Nephron (organoid): ENCODE results near the gene XAB2.

Source experiments
- H3K27ac Mint-ChIP-seq, 3 experiments: 2 replicates each; pipeline ENCODE4 v1.8.0; 2020; ENCODE audit warnings: mixed read lengths in 3 of 3, mild to moderate bottlenecking in 2 of 3, moderate library complexity in 1 of 3
- H3K27me3 Mint-ChIP-seq: 2 replicates; pipeline ENCODE4 v1.8.0; 2021; ENCODE audit warnings: low read depth, mild to moderate bottlenecking, moderate library complexity, mixed read lengths
- H3K36me3 Mint-ChIP-seq: 2 replicates; pipeline ENCODE4 v1.8.0; 2020; ENCODE audit warnings: low read depth, mixed read lengths
- H3K4me1 Mint-ChIP-seq: 2 replicates; pipeline ENCODE4 v1.8.0; 2020; ENCODE audit warnings: mixed read lengths
- H3K4me3 Mint-ChIP-seq, 3 experiments: 2 replicates each; pipeline ENCODE4 v1.8.0; 2020; ENCODE audit warnings: mild to moderate bottlenecking in 3 of 3, mixed read lengths in 3 of 3, moderate library complexity in 2 of 3
- H3K9me3 Mint-ChIP-seq: 2 replicates; pipeline ENCODE4 v1.8.0; 2020; ENCODE audit warnings: mixed read lengths
- CTCF ChIP-seq, 3 experiments: fragments of 200-600 bp; sonication (generic); IDR thresholded peaks; one replicate each; pipeline ENCODE4 v1.5.0; 2021; ENCODE audit warnings: antibody characterized with exemption in 3 of 3; ENCODE audit not compliant: unreplicated experiment in 3 of 3

The XAB2 gene

GRCh38 chr19:7672522-7672921 is 43.2 kb upstream of the XAB2 start:
- Mint-ChIP-seq H3K27ac (no peak overlapping the region), H3K9me3 (peaks cover 6% of the 10 kb centered on the region), H3K27me3 (peaks cover 67% of the 10 kb centered on the region), H3K4me1 (peaks cover 7% of the 10 kb centered on the region), H3K4me3 (no peak overlapping the region), H3K36me3 (no peaks in the 10 kb centered on the region)
- no peak for TF ChIP-seq CTCF (IDR thresholded peaks at IDR 0.05; ENCODE audit: unreplicated experiment in 3 of 3)

- Mint-ChIP-seq H3K9me3 (peaks cover 9% of the 10 kb centered on the region), H3K27me3 (peaks cover 64% of the 10 kb centered on the region), H3K4me3 (peak overlapping the region; percentile 72 to 80 (median 78)), H3K4me1 (peaks cover 7% of the 10 kb centered on the region), H3K27ac (no peak overlapping the region), H3K36me3 (no peaks in the 10 kb centered on the region)
- no peak for TF ChIP-seq CTCF (IDR thresholded peaks at IDR 0.05; ENCODE audit: unreplicated experiment in 3 of 3)
These were observed 41.4 kb upstream of the XAB2 start for GRCh38 chr19:7670790-7671189.

DNA sequence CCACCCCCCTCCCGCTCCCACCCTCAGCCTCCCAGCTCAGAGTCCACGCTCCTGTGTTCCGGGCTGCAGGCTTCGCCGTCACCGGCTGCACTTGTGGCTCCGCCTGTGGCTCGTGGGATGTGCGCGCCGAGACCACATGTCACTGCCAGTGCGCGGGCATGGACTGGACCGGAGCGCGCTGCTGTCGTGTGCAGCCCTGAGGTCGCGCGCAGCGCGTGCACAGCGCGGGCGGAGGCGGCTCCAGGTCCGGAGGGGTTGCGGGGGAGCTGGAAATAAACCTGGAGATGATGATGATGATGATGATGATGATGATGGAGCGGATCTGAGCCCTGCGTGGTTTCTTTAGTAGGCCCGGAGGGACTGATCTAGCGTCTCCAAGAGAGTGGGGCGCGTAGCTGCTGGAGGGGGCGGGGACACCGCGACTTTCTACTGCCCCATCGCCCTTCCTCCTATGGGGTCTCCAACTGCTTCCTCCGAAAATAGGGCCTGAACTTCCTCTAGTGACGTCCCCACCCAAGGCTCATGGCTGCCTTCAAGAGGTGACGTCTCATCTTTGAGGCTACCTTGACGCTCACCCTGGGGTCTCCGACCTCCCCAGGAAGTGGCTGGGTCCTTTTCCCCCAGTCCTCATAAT is 40.9 kb upstream of the XAB2 start:
- H3K36me3 Mint-ChIP-seq, result no peaks in the 10 kb centered on the region
- H3K9me3 Mint-ChIP-seq, result peaks cover 9% of the 10 kb centered on the region
- H3K27me3 Mint-ChIP-seq, result peaks cover 62% of the 10 kb centered on the region

GRCh38 chr19:7669641-7670040 is 40.3 kb upstream of the XAB2 start:
- Mint-ChIP-seq H3K36me3 (no peaks in the 10 kb centered on the region), H3K4me1 (peaks cover 17% of the 10 kb centered on the region), H3K9me3 (peaks cover 8% of the 10 kb centered on the region), H3K27me3 (peaks cover 62% of the 10 kb centered on the region), H3K4me3 (peak overlapping the region in 1 of 3 experiments; percentile 2), H3K27ac (no peak overlapping the region)
- TF ChIP-seq CTCF (IDR thresholded peaks at IDR 0.05; ENCODE audit: unreplicated experiment in 3 of 3), result no peak

More for the DNA sequence above, 40.9 kb upstream of the XAB2 start:
- TF ChIP-seq CTCF (IDR thresholded peaks at IDR 0.05; ENCODE audit: unreplicated experiment in 3 of 3), result no peak
- H3K4me3 Mint-ChIP-seq, result peak overlapping the region; percentile 72 to 80 (median 78)
- H3K4me1 Mint-ChIP-seq, result peaks cover 13% of the 10 kb centered on the region
- no peak overlapping the region for H3K27ac Mint-ChIP-seq

DNA sequence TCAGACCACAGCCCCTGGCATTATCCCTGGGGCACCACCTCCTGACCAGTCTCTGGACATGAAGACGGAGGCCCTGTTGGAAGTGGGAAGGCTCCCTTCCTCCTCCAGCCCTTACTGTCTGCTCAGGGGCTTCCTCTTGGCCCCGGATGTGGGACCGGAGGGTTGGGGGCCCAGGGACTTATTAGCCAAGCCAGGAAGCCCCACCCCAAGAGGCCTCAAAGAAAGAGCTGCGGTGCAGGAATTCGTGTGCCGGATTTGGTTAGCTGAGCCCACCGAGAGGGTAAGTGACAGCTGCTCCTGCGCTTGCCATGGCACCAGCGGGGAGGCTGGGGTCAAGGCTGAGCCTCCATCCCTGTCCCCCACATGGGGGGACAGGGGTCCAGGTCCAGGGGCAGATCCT is 39.5 kb upstream of the XAB2 start, which contains the start of gene RETN:
Gene RETN (plus strand): TSS at position 208 of the 400 bp plus-strand sequence. CDS start 278 bp downstream, outside the sequence.
- Mint-ChIP-seq H3K27me3 (peaks cover 54% of the 10 kb centered on the region), H3K27ac (no peak within 1 kb of the TSS), H3K9me3 (peaks cover 3% of the 10 kb centered on the region), H3K36me3 (no peaks in the 10 kb centered on the region), H3K4me1 (peaks cover 10% of the 10 kb centered on the region), H3K4me3 (peak within 1 kb of the TSS; percentile 42 to 61 (median 53))
- no peak for TF ChIP-seq CTCF (IDR thresholded peaks at IDR 0.05; ENCODE audit: unreplicated experiment in 3 of 3)

DNA sequence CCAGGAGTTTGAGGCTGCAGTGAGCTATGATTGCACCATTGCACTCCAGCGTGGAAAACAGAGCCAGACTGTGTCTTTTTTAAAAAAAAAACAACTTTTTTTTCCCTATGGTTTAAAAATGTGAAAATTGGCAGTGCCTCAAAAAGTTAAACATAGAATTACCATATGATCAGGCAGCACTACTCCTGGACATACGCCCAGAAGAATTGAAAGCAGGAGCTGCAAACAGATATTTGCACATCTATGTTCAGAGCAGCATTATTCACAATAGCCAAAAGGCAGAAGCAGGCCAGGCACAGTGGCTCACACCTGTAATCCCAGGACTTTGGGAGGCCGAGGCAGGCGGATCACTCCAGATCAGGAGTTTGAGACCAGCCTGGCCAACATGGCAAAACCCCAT is 35.7 kb upstream of the XAB2 start:
- Mint-ChIP-seq H3K9me3 (peaks cover 3% of the 10 kb centered on the region), H3K4me3 (no peak overlapping the region), H3K27me3 (peaks cover 29% of the 10 kb centered on the region), H3K27ac (peak overlapping the region in 2 of 3 experiments; percentile 60 to 80), H3K36me3 (no peaks in the 10 kb centered on the region), H3K4me1 (peaks cover 10% of the 10 kb centered on the region)
- TF ChIP-seq CTCF (IDR thresholded peaks at IDR 0.05; ENCODE audit: unreplicated experiment in 3 of 3), result no peak
